Liver (tissue), 9 donors: Measurements from ENCODE around the gene ACTR1A. TPM values are rescaled to one million over a fixed set of nuclear protein-coding genes. Genes with fewer than 3 reads are reported as not detected.

Source experiments
- DNase-seq: peaks from one replicate; pipeline ENCODE4 v3.0.0-alpha.2; 2017; ENCODE audit warnings: low spot score
- H3K27ac ChIP-seq, 2 donors: one replicate each; pipeline ENCODE4 v1.7.0; 2013; ENCODE audit warnings: inconsistent platforms in 2 of 2, low read length in 2 of 2, control low read depth in 1 of 2, low read depth in 1 of 2, mild to moderate bottlenecking in 1 of 2
- H3K27me3 ChIP-seq, 4 donors: one replicate each; pipeline versions ENCODE4 v1.6.1 to v1.7.0; 2013; ENCODE audit warnings: low read length in 3 of 4, inconsistent platforms in 1 of 4, mild to moderate bottlenecking in 1 of 4, moderate library complexity in 1 of 4; ENCODE audit not compliant: control insufficient read depth in 4 of 4, insufficient read depth in 4 of 4
- H3K36me3 ChIP-seq, 4 donors: one replicate each; pipeline versions ENCODE4 v1.6.1 to v1.7.0; 2013; ENCODE audit warnings: low read length in 3 of 4, mild to moderate bottlenecking in 3 of 4, low read depth in 1 of 4, moderate library complexity in 1 of 4; ENCODE audit not compliant: control insufficient read depth in 4 of 4, insufficient read depth in 3 of 4
- H3K4me1 ChIP-seq, 4 donors: one replicate each; pipeline versions ENCODE4 v1.6.1 to v1.7.0; 2013; ENCODE audit warnings: low read length in 3 of 4, mild to moderate bottlenecking in 3 of 4, moderate library complexity in 1 of 4; ENCODE audit not compliant: control insufficient read depth in 4 of 4, insufficient read depth in 4 of 4
- H3K4me3 ChIP-seq, 3 donors: one replicate each; pipeline versions ENCODE4 v1.6.1 to v1.7.0; 2013; ENCODE audit warnings: low read length in 3 of 3, control low read depth in 1 of 3, low read depth in 1 of 3, mild to moderate bottlenecking in 1 of 3
- H3K9ac ChIP-seq, 2 donors: one replicate each; pipeline ENCODE4 v1.7.0; 2013; ENCODE audit warnings: low read length in 2 of 2, mild to moderate bottlenecking in 2 of 2, moderate library complexity in 2 of 2, control low read depth in 1 of 2, low read depth in 1 of 2
- H3K9me3 ChIP-seq, 4 donors: one replicate each; pipeline versions ENCODE4 v1.6.1 to v1.7.0; 2013; ENCODE audit warnings: low read length in 3 of 4; ENCODE audit not compliant: control insufficient read depth in 4 of 4
- EGR1 ChIP-seq, 2 donors: IDR thresholded peaks; 2 replicates each; pipeline ENCODE4 v1.6.1; 2016 to 2018; ENCODE audit warnings: antibody characterized with exemption in 2 of 2, low read depth in 2 of 2
- FOXA1 ChIP-seq: IDR thresholded peaks from 2 replicates; pipeline ENCODE4 v1.6.1; 2016; ENCODE audit warnings: antibody characterized with exemption
- GABPA ChIP-seq, 2 donors: IDR thresholded peaks in 1 of 2; conservative IDR thresholded peaks in 1 of 2; 2 replicates each; pipeline ENCODE4 v1.6.1; 2016; ENCODE audit warnings: antibody characterized with exemption in 2 of 2, mild to moderate bottlenecking in 1 of 2, moderate library complexity in 1 of 2
- HNF4A ChIP-seq, 2 donors: conservative IDR thresholded peaks; 2 replicates each; pipeline ENCODE4 v1.6.1; 2016; ENCODE audit warnings: antibody characterized with exemption in 2 of 2, mild to moderate bottlenecking in 2 of 2
- HNF4G ChIP-seq: IDR thresholded peaks from 2 replicates; pipeline ENCODE4 v1.6.1; 2016; ENCODE audit warnings: antibody characterized with exemption
- JUND ChIP-seq, 2 donors: IDR thresholded peaks; 2 replicates each; pipeline ENCODE4 v1.6.1; 2016; ENCODE audit warnings: antibody characterized with exemption in 2 of 2
- NR2F2 ChIP-seq: IDR thresholded peaks from 2 replicates; pipeline ENCODE4 v1.6.1; 2016; ENCODE audit warnings: antibody characterized with exemption
- RAD21 ChIP-seq, 2 donors: IDR thresholded peaks; 2 replicates each; pipeline ENCODE4 v1.6.1; 2016; ENCODE audit warnings: antibody characterized with exemption in 2 of 2, mild to moderate bottlenecking in 2 of 2
- RXRA ChIP-seq, 2 donors: IDR thresholded peaks; 2 replicates each; pipeline ENCODE4 v1.6.1; 2017 to 2018; ENCODE audit warnings: antibody characterized with exemption in 2 of 2, mild to moderate bottlenecking in 1 of 2
- SP1 ChIP-seq: IDR thresholded peaks from 2 replicates; pipeline ENCODE4 v1.6.1; 2018; ENCODE audit warnings: antibody characterized with exemption, mild to moderate bottlenecking
- YY1 ChIP-seq: IDR thresholded peaks from 2 replicates; pipeline ENCODE4 v1.6.1; 2016; ENCODE audit warnings: antibody characterized with exemption, mild to moderate bottlenecking
- WGBS: extraction: QIAGEN DNeasy Blood & Tissue Kit; methylation state at CpG from one replicate; pipeline ENCODE4 v1.1.7; 2013; 5-methylcytosine and 5-hydroxymethylcytosine counted together
- polyA plus RNA-seq, 2 donors: library from polyadenylated mRNA; stranded (reverse) in 1 of 2; unstranded in 1 of 2; fragments of 200-250 nt in 1 of 2; fragments of >200 nt in 1 of 2; fragmentation: Nextera tagmentation in 1 of 2; extraction: Ambion mirVana in 1 of 2; gene quantifications; one replicate each; pipeline versions ENCODE4 v1.2.1 to v1.2.3, GENCODE V29; 2013 to 2015
- total RNA-seq, 2 donors: library from RNA; depleted of rRNA; stranded (reverse); fragments of >200 nt; gene quantifications; one replicate each; pipeline ENCODE4 v1.2.3, GENCODE V29; 2014
- TF ChIP-seq, protein P1 (sequence below): IDR thresholded peaks from 2 replicates; pipeline ENCODE4 v1.6.1; 2016; ENCODE audit warnings: antibody characterized with exemption
- TF ChIP-seq, protein P2 (sequence below): fragments of 150-350 bp; IDR thresholded peaks from 2 replicates; pipeline ENCODE4 v1.5.1; 2017; ENCODE audit warnings: improper control_type of control experiment, low read depth, low read length; ENCODE audit not compliant: missing input control
- TF ChIP-seq, protein P3 (sequence below): IDR thresholded peaks from 2 replicates; pipeline ENCODE4 v1.6.1; 2016; ENCODE audit warnings: antibody characterized with exemption
- TF ChIP-seq, protein P4 (sequence below): IDR thresholded peaks from 2 replicates; pipeline ENCODE4 v1.6.1; 2016; ENCODE audit warnings: antibody characterized with exemption, mild to moderate bottlenecking
- TF ChIP-seq, protein P5 (sequence below): IDR thresholded peaks from 2 replicates; pipeline ENCODE4 v1.6.1; 2016; ENCODE audit warnings: antibody characterized with exemption
- donor health status: healthy.
- donor health status: healthy.
- donor health status: healthy.
- donor health status: healthy.
- donor health status: healthy.

Gene ACTR1A
- total and polyA plus RNA-seq, 4 donors: 24.5 to 51.9 (median 35.3) TPM

DNA sequence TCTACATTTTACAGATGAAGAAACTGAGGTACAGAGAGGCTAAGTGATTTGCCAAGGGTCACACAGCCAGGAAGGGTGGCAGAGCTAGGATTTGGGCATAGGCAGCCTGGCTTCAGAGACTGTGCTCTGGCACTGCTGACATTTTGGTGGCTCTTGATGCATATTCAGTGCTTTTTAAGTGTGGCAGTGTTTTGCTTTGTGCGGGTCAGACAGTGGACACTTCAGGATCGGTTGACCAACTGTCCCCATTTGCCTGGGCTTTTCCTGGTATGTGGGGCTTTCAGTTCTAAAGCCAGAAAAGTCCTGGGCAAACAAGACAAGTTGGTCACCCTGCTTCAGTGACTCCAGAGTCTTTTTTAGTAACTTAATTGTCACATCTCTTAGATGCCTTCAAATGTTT lies 36.3 kb upstream of the ACTR1A start:
- Histone ChIP-seq H3K9me3 (no peaks in the 10 kb centered on the region), H3K4me1 (peaks cover 0 to 5% (median 1%) of the 10 kb centered on the region in 4 donors), H3K9ac (no peak overlapping the region), H3K4me3 (no peak overlapping the region), H3K36me3 (peaks cover 0 to under 1% (median 0%) of the 10 kb centered on the region in 4 donors), H3K27ac (no peak overlapping the region), H3K27me3 (no peaks in the 10 kb centered on the region)
- WGBS: 84% methylated on average over 2 of the region's 2 CpGs
- no peak for DNase-seq
- TF ChIP-seq NR2F2 (no peak), EGR1 (IDR thresholded peaks at IDR 0.05; ENCODE audit: low read depth in 2 of 2) (no peak), FOXA1 (no peak), YY1 (no peak)
- TF ChIP-seq, protein P1, sequence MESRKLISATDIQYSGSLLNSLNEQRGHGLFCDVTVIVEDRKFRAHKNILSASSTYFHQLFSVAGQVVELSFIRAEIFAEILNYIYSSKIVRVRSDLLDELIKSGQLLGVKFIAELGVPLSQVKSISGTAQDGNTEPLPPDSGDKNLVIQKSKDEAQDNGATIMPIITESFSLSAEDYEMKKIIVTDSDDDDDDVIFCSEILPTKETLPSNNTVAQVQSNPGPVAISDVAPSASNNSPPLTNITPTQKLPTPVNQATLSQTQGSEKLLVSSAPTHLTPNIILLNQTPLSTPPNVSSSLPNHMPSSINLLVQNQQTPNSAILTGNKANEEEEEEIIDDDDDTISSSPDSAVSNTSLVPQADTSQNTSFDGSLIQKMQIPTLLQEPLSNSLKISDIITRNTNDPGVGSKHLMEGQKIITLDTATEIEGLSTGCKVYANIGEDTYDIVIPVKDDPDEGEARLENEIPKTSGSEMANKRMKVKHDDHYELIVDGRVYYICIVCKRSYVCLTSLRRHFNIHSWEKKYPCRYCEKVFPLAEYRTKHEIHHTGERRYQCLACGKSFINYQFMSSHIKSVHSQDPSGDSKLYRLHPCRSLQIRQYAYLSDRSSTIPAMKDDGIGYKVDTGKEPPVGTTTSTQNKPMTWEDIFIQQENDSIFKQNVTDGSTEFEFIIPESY: no peak
- TF ChIP-seq, protein P2, sequence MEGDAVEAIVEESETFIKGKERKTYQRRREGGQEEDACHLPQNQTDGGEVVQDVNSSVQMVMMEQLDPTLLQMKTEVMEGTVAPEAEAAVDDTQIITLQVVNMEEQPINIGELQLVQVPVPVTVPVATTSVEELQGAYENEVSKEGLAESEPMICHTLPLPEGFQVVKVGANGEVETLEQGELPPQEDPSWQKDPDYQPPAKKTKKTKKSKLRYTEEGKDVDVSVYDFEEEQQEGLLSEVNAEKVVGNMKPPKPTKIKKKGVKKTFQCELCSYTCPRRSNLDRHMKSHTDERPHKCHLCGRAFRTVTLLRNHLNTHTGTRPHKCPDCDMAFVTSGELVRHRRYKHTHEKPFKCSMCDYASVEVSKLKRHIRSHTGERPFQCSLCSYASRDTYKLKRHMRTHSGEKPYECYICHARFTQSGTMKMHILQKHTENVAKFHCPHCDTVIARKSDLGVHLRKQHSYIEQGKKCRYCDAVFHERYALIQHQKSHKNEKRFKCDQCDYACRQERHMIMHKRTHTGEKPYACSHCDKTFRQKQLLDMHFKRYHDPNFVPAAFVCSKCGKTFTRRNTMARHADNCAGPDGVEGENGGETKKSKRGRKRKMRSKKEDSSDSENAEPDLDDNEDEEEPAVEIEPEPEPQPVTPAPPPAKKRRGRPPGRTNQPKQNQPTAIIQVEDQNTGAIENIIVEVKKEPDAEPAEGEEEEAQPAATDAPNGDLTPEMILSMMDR: no peak

DNA sequence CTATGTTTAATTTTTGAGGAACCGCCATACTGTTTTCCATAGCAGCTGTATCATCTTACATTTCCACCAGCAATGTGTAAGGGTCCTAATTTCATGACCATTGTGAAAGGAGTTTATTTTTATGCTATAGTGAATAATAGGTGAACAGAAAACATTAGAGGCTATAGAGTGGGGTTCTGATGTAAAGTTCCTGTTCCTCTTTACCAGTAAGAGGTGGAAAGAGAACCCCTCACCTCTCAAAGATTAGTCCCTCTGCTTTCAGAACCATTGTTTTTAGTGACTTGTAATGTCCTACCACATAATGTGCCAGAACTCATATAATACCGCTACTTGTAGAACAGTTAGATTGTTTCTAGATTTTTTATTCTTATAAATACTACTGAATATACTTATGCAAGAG lies 35.4 kb upstream of the ACTR1A start:
- H3K27me3 ChIP-seq: no peaks in the 10 kb centered on the region
- H3K4me3 ChIP-seq: no peak overlapping the region
- peaks cover 0 to 5% (median 1%) of the 10 kb centered on the region in 4 donors for H3K4me1 ChIP-seq
- no peaks in the 10 kb centered on the region for H3K36me3 ChIP-seq
- WGBS: 99% methylated on average over 2 of the region's 2 CpGs
- TF ChIP-seq HNF4A (conservative IDR thresholded peaks at IDR 0.05): no peak
- TF ChIP-seq NR2F2: no peak
- no peak for TF ChIP-seq YY1
- TF ChIP-seq, protein P3, sequence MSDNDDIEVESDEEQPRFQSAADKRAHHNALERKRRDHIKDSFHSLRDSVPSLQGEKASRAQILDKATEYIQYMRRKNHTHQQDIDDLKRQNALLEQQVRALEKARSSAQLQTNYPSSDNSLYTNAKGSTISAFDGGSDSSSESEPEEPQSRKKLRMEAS: no peak
- TF ChIP-seq RXRA (IDR thresholded peaks at IDR 0.05): no peak
- TF ChIP-seq FOXA1: no peak
- no peak for TF ChIP-seq HNF4G
- no peak for TF ChIP-seq GABPA (IDR thresholded peaks at IDR 0.05 in 1 of 2, conservative IDR thresholded peaks at IDR 0.05 in 1 of 2)
- TF ChIP-seq, protein P2: no peak
- TF ChIP-seq, protein P4, sequence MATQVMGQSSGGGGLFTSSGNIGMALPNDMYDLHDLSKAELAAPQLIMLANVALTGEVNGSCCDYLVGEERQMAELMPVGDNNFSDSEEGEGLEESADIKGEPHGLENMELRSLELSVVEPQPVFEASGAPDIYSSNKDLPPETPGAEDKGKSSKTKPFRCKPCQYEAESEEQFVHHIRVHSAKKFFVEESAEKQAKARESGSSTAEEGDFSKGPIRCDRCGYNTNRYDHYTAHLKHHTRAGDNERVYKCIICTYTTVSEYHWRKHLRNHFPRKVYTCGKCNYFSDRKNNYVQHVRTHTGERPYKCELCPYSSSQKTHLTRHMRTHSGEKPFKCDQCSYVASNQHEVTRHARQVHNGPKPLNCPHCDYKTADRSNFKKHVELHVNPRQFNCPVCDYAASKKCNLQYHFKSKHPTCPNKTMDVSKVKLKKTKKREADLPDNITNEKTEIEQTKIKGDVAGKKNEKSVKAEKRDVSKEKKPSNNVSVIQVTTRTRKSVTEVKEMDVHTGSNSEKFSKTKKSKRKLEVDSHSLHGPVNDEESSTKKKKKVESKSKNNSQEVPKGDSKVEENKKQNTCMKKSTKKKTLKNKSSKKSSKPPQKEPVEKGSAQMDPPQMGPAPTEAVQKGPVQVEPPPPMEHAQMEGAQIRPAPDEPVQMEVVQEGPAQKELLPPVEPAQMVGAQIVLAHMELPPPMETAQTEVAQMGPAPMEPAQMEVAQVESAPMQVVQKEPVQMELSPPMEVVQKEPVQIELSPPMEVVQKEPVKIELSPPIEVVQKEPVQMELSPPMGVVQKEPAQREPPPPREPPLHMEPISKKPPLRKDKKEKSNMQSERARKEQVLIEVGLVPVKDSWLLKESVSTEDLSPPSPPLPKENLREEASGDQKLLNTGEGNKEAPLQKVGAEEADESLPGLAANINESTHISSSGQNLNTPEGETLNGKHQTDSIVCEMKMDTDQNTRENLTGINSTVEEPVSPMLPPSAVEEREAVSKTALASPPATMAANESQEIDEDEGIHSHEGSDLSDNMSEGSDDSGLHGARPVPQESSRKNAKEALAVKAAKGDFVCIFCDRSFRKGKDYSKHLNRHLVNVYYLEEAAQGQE: no peak
- no peak for TF ChIP-seq SP1
- no peak for TF ChIP-seq EGR1 (IDR thresholded peaks at IDR 0.05; ENCODE audit: low read depth in 2 of 2)
- no peak for TF ChIP-seq JUND (IDR thresholded peaks at IDR 0.05)
- no peak for TF ChIP-seq RAD21 (IDR thresholded peaks at IDR 0.05)
- TF ChIP-seq, protein P5, sequence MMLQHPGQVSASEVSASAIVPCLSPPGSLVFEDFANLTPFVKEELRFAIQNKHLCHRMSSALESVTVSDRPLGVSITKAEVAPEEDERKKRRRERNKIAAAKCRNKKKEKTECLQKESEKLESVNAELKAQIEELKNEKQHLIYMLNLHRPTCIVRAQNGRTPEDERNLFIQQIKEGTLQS: no peak
- no peaks in the 10 kb centered on the region for H3K9me3 ChIP-seq
- H3K27ac ChIP-seq: no peak overlapping the region
- no peak overlapping the region for H3K9ac ChIP-seq
- no peak for DNase-seq
